ENCODE data around the gene RAB26.
"Not testable (repeated sequence)": the region's sequence is repeated elsewhere in the genome, so short reads cannot be mapped to it uniquely, and the experiment has no call there.

RAB26 gene, protein sequence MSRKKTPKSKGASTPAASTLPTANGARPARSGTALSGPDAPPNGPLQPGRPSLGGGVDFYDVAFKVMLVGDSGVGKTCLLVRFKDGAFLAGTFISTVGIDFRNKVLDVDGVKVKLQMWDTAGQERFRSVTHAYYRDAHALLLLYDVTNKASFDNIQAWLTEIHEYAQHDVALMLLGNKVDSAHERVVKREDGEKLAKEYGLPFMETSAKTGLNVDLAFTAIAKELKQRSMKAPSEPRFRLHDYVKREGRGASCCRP

DNA sequence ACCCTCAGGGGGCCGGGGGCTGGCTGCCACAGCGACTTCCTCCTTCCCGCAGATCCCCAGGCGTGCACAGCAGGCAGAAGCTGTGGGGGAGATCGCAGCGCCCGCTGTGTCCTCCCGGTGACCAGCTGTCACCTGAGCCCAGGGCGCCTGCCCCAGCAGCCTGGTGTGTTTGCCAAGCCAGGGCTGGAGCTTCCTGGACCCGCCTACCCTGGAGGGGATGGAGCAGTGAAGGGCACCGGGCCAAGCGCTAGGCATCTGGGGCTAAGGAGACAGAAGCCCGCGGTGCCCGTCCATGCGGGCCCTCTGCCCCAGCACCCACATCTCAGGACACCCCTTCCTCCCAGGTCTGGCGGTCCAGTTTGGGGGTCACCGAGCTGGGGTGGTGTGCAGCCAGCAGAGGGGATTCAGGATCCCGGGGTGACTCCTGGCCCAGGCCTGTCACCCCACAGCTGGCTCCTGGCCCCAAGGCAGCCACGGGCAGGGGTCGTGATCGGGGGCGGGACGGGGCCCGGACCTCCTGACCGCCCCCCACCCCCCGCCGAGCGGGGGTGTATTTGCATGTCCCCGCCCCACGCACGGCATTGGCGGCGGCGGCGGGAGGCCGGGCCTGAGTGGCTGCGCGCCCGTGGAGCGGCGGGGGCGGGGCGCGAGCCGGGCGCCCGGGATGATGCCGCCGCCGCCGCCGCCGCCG lies at the start of gene RAB26:
Gene RAB26 (plus strand): TSS at position 645 of the 691 bp plus-strand sequence. CDS start 159 bp downstream, outside the sequence.
- DNase-seq = peak; percentile 60

DNA sequence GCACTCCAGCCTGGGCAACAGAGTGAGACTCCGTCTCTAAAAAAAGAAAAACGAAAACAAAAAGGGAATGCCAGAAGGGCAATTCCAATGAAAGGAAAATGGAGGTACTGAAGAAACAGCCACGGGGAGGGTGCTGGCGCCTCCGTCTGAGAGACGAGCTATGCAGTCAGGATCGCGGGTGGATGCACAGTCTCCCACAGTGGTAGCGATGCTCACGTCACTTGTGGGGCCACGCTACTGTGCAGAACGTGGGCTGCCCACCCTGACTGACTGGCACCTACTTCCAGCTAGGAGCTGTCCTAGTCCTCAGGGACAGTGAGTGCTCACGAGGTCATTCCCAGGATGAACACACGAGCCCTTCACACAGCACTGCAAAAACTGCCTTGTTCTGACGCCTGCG lies 46.8 kb upstream of the RAB26 start:
- not testable (repeated sequence) for DNase-seq

DNA sequence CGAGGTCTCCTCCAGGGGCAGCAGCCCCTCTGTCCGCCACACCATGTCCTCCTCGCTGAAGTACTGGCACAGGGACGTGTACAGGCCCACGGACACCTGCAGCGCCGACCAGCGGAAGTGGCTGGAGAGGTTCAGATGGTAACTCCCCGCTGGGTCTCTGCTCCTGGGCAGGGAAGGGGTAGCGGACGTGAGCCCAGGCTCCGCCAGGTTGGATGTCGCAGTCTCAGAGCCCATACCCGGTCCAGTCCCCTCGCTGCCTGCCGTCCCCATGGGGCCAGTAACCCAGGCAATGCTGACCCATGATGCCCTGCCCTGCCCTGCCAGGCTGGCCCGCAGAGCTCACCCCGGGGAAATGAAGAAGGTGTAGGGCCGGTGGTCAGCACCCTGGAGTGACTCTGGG lies 46.0 kb upstream of the RAB26 start:
- no peak for DNase-seq

DNA sequence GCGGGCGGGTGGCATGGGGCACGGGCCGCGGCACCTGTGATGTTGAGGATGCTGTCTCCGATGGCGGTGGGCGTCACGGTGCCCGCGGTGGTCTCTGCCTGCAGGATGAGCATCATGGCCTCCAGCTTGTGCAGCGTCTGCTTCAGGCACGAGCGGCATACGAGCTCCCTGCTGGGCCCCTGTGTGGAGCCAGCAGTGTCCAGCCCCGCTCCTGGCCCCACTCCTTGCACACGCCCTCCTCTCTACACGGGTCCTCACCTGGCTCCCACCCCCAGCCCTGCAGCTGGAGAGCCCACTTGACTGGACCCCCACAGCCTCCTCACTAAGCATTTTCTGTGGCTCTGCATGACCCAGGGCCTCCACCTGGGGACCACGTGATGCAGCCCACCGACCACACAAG lies 44.0 kb upstream of the RAB26 start:
- DNase-seq = not testable (repeated sequence)

DNA sequence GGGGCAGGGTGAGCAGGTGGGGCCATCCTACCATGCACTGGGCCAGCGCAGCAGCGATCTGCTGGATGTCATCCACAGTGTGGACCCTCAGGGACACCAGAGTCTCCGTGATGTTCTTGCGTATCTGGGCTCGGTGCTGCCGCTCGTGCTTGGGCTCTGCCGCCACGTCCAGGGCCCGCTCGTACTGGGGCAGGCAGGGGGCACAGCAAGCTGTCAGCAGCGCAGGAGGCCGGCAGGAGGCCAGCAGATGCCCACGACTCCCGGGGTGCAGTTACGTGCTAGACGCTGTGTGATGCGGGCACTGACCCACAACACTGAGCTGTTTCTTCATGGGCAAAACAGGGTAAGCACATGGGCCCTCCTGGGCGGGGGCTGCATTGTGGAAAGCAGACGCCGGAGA lies 43.1 kb upstream of the RAB26 start:
- DNase-seq = not testable (repeated sequence)

DNA sequence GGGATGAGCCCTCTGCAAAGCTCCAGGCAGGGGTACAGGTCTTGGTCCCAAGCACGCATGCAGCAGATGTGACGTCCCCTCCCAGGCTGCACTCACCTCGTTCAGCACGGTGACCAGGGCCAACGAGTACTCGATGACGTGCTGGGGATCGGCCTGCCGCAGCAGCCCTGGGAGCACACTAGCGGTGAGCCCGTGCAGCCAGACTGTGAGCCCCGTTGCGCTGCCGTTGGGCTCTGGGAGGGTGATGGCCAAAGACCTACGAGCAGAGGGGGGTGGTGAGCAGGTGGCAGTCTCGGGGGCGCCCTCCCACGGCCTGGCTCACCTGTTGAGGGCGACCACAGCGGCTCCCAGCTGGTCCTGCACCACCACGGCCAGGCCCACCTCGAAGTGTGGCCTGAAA lies 42.7 kb upstream of the RAB26 start:
- not testable (repeated sequence) for DNase-seq

DNA sequence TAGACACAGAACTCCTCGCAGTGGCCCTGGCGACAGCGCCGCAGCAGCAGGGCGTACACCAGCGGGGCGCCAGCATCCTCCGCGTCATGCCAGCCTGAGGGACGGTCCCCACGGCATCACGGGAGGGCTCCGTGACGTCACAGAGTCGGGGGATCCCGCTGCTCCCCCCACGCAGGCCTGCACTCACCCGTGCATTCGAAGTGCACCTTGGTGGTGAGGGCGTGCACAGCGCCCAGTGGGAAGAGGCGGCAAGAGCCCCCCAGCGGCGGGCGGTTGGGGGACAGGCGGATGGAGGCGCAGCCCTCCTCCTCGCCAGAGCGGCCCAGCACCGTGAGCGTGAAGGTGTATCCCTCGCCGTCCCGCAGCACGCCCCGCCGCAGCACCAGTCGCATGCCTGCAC lies 42.2 kb upstream of the RAB26 start:
- not testable (repeated sequence) for DNase-seq

- DNase-seq = not testable (repeated sequence)
Measured at GRCh38 chr16:2107121-2107790, 41.2 kb upstream of the RAB26 start.

DNA sequence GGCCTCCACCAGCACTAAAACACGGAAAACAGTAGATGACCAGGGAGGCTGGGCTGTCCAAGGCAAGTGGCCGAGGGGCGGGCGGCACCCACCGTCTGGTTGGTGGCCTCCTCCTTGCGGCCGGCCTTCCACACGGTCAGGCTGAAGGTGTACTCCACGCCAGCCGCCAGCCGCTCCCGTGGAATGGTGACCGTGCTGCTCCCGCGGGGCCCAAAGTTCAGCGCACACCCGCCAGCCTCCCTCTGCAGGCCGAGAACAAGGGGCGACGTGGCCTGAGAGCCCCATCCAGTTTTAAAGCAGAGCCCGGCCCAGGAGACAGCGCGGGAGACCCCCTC lies 40.7 kb upstream of the RAB26 start:
- not testable (repeated sequence) for DNase-seq

GRCh38 chr16:2108446-2109270 lies 39.8 kb upstream of the RAB26 start:
- DNase-seq = not testable (repeated sequence)

DNA sequence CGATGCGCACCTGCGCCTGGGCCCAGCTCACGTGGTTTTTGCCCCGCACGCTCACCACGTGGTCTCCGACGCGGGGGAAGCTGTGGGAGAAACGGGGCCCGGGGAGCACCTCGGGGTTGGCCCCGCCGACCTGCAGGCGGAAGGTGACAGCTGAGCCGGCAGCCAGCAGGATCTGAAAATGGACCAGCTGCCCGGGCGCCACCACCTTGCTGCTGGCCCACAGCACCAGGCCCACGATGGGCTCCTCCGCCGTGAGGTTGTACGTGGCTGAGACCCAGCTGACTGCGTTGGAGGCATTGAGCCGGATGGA lies 39.2 kb upstream of the RAB26 start:
- not testable (repeated sequence) for DNase-seq

- DNase-seq = not testable (repeated sequence)
Measured at GRCh38 chr16:2109872-2110271, 38.6 kb upstream of the RAB26 start.

DNA sequence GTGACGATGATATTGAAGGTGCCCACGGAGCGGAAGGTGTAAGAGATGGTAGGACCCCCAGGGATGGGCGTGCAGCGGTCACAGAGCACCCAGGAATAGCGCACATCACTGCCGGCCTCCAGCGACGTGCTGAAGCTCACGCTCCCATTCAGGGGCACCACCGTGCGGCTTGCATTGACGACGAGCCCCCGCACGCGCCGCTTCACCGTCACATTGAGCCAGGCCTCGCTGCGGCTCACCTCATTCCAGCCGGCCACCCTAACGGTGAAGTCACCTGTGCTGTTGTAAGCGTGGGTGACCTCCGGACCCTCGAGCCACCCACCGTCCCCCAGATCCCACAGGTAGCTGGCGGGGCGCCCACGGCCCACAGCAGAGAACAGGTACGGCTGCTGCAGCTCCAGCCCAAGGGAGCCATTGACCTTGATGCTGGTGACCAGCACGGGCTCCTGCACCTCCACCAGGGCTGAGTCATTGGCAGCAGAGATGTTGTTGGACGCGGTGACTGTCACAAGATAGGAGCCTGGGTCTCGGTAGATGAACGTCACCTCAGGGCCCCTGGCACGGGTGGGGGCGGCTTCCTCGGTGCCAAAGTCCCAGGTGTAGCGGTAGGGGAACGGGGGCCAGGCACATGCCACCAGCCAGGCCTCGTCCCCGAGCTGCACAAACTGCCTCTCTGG lies 38.0 kb upstream of the RAB26 start:
- DNase-seq = not testable (repeated sequence)

GRCh38 chr16:2111009-2111353 lies 37.4 kb upstream of the RAB26 start:
- not testable (repeated sequence) for DNase-seq

DNA sequence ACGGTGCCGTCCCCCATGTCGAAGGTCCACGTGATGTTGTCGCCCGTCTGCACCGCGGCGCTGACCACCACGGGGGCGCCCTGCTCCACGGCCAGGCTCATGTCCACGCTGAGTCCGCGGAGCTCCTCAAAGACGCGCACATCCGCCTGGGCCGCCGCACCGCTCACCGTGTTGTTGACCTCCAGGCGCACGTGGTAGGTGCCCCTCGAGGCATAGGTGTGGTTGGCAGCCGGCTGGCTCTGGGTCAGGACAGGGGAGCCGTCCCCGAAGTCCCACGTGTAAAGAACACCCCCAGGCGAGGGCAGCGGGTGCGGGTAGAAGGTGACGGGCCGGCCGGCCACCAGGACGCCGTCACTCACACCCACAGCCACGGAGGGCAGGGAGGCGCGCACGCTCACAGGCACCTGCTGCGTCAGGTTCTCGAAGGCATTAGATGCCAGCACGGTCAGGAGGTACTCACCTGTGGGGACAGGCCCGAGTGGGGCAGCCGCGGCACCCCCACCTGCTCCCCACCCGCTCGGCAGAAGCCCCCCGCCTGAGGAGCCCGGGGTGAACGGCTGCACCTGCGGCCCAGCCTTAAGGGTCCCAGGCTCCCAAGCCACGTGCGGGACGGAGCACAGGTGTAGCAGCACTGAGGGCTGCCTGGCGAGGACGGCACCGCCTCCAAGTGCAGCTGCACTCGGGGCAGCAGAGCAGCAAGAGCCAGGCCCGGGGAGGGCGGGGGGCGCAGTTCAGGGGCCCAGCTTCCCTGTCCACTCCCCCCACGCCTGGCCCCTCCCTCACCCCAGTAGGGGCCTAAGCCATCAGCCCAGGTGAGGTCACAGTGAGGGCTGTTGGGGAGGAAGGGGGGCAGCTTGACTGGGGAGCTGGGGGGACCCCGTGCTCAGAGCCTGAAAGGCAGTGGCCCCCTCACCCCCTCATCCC lies 36.8 kb upstream of the RAB26 start:
- DNase-seq = not testable (repeated sequence)

- not testable (repeated sequence) for DNase-seq
Measured at GRCh38 chr16:2112539-2113106, 35.8 kb upstream of the RAB26 start.

- DNase-seq = not testable (repeated sequence)
Measured at GRCh38 chr16:2114225-2114624, 34.2 kb upstream of the RAB26 start.

DNA sequence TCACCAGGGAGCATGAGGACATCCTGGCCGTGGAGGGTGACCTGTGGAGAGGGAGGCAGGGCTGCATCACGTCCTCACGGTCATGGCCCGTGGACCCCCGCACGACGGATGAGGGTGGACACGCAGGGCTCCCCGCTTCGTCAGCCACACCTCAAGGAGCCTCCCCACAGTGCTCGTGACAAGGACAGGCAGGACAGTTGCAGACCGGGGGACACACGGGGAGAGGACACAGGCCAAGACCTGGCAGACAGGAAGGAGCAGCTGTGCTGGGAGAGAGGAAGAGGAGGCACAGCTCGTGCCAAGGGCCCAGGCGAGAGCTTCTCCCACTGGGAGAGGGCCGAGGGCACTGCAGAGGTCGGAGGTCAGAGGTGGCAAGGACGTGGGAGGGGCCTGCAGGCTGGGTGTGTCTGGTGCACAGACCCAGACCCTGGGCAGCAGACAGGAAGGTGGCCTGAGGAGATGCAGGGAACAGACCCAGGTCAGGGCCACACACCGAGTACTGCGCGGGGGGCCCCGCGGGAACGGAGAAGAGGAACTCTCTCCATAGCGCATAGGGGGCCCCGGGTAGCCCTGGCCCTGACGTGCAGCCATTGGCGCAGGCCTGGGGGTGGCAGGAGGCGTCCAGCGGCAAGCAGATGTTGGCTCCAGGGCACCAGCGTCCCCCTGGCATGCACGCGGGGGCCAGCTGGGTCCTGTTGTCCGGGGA lies 33.4 kb upstream of the RAB26 start:
- DNase-seq = not testable (repeated sequence)

GRCh38 chr16:2115591-2115973 lies 32.8 kb upstream of the RAB26 start:
- no peak for DNase-seq

- DNase-seq = not testable (repeated sequence)
Measured at GRCh38 chr16:2116428-2116827, 32.0 kb upstream of the RAB26 start.

DNA sequence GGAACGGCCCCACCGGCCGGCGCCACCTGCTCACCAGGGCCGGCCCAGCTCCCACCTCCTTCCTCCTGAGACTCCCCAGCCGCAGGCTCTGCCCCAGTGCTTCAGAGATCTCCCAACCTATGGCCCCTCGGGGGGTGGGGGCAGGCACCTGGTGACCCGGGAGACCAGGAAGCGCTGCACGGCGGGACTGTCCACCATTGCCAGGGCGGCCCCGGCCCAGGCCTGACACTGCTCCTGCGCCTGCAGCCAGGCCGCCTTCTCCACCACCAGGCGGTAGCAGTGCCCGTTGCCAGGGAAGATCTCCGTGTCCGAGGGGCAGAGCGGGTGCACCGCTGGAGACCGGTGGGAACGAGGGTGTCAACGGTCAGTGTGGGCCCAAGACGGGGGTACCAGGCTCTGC lies 31.1 kb upstream of the RAB26 start:
- not testable (repeated sequence) for DNase-seq

Measured in CD4-positive, alpha-beta T cell treated with Interleukin-10 for 1 hour (primary cell).